ENCODE data around the gene MIOX.

DNA sequence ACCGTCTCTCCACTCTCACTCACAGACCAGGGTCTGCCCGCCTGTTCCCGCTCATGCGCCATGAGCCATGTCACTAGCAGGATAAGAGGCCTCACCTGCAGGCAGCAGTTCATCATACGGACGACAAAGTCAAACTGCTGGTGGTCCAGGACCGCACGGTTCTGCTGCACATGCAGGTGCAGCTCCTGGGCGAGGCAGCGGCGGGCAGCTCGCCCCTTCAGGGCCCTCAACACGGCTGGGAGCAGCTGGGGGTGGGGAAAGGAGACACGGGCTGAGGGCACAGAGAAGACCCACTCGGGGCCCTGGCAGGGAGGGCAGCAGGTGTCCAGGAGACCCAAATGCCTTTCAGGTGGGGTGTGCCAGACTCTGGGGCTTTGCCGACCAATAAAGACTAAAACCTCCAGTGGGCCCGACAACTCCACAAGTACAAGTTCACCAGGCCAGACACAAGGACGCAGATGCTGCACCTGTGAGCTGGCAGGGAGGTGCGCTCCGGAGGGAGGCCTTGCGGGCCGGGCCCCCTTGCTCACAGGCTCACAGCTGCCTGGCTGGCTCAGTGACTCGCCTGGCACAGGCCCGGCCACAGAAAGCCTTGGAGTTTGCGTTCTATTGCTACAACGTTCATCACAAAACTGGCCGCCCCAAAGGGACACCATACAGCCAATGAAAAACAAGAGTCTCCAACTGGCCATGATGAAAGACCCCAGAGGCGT is 23.3 kb upstream of the MIOX start:
- no peak for TF ChIP-seq MAX (IDR thresholded peaks at IDR 0.05; ENCODE audit: insufficient read depth, insufficient read length)
- TF ChIP-seq POLR2A (IDR thresholded peaks at IDR 0.05; ENCODE audit: low read depth, low read length) = no peak
- no peak for TF ChIP-seq CTCF (IDR thresholded peaks at IDR 0.05; ENCODE audit: extremely low read depth in 1 of 2, insufficient read depth in 1 of 2, low read depth in 1 of 2, low read length in 2 of 2)
- TF ChIP-seq POLR2AphosphoS5 (IDR thresholded peaks at IDR 0.05; ENCODE audit: insufficient read depth, low read depth, low read length) = no peak
- TF ChIP-seq MYC (IDR thresholded peaks at IDR 0.05; ENCODE audit: low read depth, low read length) = no peak
- TF ChIP-seq GATA2 (IDR thresholded peaks at IDR 0.05; ENCODE audit: insufficient read depth, insufficient read length, low read depth, low read length) = no peak
- no peak for TF ChIP-seq EZH2 (IDR thresholded peaks at IDR 0.05; ENCODE audit: borderline replicate concordance, low read depth, low read length, severe bottlenecking)
- TF ChIP-seq JUN (IDR thresholded peaks at IDR 0.05; ENCODE audit: borderline replicate concordance, insufficient read depth, insufficient read length, low read depth) = no peak
- TF ChIP-seq FOS (IDR thresholded peaks at IDR 0.05; ENCODE audit: borderline replicate concordance, insufficient read depth, low read length) = no peak
